Stimulated activated CD8-positive, alpha-beta memory T cell treated with anti-CD3 and anti-CD28 coated beads, Interleukin-12 subunit alpha, Interleukin-12 subunit beta, amount 100 ng/mL, for 1 hour (primary cell): ENCODE results near the gene PPT1.

Experiments
- DNase-seq: peaks from one replicate; pipeline ENCODE4 v3.0.0-alpha.2; 2020; ENCODE audit warnings: low read depth

PPT1 gene

GRCh38 chr1:40030528-40031135 is 66.4 kb downstream of the PPT1 start:
- no peak for DNase-seq

- DNase-seq = no peak
Measured at GRCh38 chr1:40029608-40030007, 67.4 kb downstream of the PPT1 start.

DNA sequence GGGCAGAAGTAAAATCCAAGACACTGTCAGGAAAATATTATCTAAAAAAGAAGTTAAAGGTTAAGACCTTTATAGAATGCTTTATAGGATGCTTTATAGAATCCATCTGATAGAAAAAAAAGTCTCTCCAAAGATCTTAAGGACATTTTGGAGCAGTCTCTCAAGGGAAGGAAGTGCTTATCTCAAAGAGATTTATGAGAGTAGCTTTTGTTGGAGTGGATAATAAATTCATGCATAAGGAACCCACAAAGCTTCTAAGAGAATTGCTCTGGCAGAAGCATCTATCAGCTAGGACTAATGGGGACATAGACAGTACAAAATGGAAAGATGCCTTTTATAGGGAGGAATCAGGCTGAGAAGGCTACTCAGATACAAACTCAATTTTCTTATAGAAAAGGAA is 69.4 kb downstream of the PPT1 start:
- no peak for DNase-seq

- DNase-seq = no peak
Measured at GRCh38 chr1:40024671-40025070, 72.4 kb downstream of the PPT1 start.

DNA sequence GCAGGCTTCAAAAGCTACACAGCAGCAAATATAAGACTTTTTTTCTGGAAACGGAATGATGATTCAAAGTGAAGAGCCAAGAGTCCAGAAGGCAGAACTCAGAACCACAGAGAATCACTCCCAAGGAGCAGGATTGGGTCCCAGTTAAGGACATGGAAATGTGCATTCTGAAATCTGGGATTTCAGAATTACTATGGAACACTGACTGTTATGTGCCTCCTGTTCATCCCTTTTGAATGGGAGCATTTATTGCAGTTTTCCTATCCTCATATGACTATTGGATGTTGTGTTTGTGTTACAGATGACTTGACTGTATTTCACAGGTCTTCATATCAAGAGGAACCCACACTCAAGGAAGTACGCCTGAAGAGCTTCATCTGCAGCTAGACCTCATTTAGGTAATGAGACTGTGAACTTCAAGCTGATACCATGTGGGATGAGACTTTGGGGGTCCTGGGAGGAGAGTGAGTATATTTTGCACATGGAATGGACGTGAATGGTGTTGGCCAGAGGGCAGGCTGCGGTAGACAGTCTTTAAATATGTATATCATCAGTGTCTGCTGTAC is 73.6 kb downstream of the PPT1 start:
- no peak for DNase-seq
